Hematopoietic multipotent progenitor cell treated with erythropoietin and hydrocortisone succinate and interleukin-3 and kit ligand, for 15 days (in vitro differentiated cells): ENCODE measurements around the gene SULT1E1.
A peak's percentile ranks its signal among the peaks of the same experiment; 100 is the strongest.
"Not testable (repeated sequence)": the region's sequence is repeated elsewhere in the genome, so short reads cannot be mapped to it uniquely, and the experiment has no call there.

Experiments
- DNase-seq: peaks from one replicate; pipeline ENCODE4 v3.0.0-alpha.2; 2015; ENCODE audit warnings: low spot score

Gene SULT1E1

GRCh38 chr4:69843301-69843700 is 16.6 kb downstream of the SULT1E1 start:
- no peak for DNase-seq

GRCh38 chr4:69838977-69839376 is 21.0 kb downstream of the SULT1E1 start:
- DNase-seq = no peak

- no peak for DNase-seq
Observed at GRCh38 chr4:69836287-69836686, 23.7 kb downstream of the SULT1E1 start.

DNA sequence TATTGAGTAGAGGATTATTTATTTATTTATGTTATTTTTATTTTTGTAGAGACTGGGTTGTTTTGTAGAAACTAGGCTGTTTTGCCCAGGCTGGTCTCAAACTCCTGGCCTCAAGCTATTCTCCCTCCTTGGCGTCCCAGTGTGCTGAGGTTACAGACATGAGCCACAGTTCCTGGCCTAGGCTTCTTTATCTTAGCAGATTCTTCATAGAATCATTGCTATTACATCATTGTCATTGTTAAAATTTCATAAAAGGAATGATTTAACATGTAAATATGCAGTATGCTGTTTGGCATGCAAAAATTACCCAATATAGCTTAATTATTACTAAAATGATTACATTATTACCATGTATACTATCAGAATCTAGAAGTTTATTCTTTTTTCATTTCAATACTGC is 24.2 kb downstream of the SULT1E1 start:
- DNase-seq = no peak

- DNase-seq = no peak
Observed at GRCh38 chr4:69833251-69833650, 26.7 kb downstream of the SULT1E1 start.

DNA sequence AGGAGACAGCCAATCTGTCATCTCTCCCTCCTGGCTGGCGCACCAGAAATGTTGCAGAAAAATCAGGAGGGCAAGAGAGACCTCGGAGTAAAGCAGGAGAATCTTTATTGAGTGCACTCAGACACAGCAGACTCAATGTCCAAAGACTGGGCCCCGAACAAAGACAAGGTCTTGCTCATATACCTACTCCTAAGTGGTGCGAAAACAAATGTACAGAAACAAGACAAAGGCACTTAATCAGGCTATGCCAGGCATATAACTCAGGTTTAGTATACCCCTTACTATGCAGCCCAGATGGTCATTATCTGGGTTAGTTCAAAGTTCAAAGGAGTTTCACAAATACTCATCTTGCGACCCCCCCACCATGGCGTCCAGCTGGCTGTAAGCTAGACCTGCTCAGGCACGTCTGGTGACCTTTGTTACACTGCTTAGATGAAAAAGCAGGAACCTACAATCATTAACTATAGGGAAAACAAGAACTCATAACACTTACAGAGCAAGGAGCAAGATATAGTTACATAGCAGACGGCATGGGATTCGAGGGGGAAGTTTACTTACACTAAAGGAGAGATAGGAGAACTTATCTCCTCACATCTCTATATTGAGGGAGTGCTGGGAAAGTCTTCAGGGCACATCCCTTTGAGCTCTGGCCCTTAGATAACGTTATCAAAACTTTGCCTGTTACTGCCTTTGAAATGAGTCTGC is 27.5 kb downstream of the SULT1E1 start:
- DNase-seq = peak; percentile 8

GRCh38 chr4:69831646-69832325 is 28.2 kb downstream of the SULT1E1 start:
- no peak for DNase-seq

DNA sequence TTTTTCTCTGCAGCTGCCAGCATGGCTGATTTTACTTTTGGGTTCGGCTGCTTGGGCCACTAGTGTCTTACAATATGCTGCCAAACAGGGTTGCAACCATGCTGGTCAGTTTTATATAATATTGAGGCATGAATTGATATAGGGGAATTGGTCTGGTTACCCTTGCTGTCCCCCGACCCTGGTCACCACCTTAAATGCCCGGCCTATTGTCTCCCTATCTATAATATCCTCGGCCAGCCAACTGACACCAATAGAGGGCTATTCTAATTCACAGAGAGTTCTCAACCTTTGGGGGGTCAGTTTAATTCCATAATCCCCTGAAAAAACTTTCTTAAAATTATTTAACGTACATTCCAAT is 28.7 kb downstream of the SULT1E1 start:
- no peak for DNase-seq

- no peak for DNase-seq
Observed at GRCh38 chr4:69830560-69831269, 29.2 kb downstream of the SULT1E1 start.

DNA sequence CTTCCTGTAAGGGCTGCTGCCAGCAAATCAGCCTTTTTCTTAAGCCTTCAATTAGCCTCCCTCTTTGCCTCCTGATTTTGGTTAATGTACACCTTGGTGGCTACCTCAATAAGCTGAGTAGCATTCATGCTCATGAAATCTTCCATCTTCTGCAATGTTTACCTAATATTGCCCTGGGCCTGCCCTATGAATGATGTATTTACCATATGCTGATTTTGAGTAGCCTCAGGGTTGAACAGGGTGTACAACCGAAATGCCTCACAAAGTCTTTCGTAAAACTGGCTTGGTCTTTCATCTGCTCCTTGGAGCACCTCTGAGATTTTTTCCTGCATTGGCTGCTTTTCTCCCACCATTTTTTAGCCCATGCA is 29.8 kb downstream of the SULT1E1 start:
- no peak for DNase-seq

DNA sequence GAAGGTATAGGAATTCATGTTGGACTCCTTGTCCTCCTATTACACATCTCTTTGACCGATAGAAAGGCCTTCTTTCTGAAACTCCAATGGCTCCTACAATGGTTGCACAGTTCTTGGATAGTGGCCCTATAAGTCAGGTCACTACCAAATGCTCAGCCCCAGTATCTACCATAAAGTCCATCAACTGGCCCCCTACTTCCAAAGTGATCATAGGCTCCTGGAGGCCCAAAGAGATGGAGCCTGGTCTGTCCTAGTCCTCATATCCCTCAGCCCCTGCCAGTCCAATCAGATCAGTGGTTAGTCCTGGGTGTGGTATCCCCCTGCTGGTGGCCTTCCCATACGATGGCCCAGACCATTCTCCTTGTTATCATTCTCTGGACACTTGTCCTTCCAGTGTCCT is 30.3 kb downstream of the SULT1E1 start:
- DNase-seq = no peak

DNA sequence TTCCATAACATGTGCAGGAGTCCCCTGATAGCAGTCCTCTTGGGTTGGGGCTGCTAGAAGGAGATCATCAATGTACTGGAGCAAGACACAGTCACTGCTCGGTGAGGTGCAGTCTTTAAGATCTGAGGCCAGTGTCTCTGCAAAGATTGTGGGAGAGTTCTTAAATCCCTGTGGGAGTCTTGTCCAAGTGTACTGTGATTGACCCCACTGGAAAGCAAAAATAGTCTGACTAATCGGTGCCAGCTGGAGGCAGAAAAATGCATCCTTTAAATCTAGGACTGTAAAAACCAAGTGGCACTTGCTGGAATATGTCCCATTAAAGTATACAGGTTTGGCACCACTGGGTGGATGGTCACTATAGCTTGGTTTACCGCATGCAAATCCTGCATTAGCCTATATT is 31.1 kb downstream of the SULT1E1 start:
- DNase-seq = no peak

DNA sequence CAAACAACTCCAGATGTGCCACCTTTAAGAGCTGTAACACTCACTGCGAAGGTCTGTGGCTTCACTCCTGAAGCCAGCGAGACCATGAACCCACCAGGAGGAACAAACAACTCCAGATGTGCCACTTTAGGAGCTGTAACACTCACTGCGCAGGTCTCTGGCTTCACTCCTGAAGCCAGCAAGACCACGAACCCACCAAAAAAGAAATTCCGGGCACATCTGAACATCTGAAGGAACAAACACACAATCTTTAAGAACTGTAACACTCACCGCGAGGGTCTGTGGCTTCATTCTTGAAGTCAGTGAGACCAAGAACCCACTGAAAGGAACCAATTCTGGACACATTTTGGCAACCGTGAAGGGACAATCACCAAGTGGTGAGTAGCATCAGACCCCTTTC is 34.9 kb downstream of the SULT1E1 start:
- DNase-seq = not testable (repeated sequence)

DNA sequence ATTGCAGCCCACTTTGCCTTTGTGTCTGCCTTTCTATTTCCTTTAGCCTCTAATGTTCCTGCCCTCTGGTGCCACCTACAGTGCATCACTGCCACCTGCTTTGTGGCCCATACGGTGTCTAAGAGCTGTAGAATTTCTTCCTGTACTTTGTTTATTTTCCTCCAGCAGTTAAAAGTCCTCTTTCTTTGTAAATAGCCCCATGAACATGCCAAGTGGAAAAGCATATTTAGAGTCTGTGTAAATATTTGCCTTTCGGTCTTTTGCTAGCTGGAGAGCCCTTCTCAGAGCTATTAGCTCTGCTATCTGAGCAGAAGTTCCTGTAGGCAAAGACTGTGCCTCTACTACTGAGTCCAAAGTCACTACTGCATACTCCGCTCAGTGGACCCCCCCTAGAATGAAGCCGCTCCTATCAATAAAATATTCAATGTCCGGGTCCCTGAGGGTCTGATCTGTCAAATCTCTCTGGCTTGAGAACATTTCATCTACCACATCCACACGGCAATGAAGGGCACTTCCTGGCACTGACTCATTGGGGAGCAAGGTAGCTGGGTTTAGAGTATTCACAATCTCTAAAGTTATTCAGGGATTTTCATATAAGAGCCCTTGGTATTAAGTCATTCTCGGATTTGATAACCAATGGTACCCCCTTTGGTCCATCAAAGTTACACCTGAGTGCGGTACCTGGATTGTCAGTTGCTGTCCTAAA is 36.3 kb downstream of the SULT1E1 start:
- DNase-seq = no peak

DNA sequence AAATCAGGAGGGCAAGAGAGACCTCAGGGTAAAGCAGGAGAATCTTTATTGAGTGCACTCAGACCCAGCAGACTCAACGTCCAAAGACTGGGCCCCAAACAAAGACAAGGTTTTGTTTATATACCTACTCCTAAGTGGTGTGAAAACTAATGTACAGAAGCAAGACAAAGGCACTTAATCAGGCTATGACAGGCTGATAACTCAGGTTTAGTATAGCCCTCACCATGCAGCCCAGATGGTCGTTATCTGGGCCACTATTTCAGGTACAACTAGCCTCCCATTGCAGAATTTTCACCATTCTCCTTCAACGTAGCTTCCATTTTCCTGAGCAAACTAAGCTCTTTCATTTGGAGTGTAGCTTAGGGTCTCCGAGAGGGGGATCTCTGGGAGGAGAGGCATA is 36.9 kb downstream of the SULT1E1 start:
- DNase-seq = no peak

DNA sequence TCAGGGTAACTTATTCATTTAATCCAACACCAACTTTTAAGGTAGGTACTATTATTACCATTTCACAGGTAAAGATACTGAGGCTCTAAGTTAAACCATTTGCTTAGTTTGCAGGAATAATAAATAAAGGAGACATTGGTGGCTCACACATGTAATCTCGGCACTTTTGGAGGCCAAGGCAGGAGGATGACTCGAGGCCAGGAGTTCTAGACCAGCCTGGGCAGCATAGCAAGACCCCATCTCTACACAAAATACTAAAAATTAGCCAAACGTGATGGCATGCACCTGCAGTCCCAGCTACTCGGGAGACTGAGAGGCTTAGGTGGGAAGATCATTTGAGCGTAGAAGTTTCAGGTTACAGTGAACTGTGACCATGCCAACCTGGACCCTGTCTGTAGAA is 37.7 kb downstream of the SULT1E1 start:
- DNase-seq = no peak

GRCh38 chr4:69818060-69818639 is 41.8 kb downstream of the SULT1E1 start:
- DNase-seq = no peak

- no peak for DNase-seq
Observed at GRCh38 chr4:69816236-69816635, 43.7 kb downstream of the SULT1E1 start.

- DNase-seq = no peak
Observed at GRCh38 chr4:69813628-69814027, 46.3 kb downstream of the SULT1E1 start.

GRCh38 chr4:69811166-69811565 is 48.8 kb downstream of the SULT1E1 start:
- DNase-seq = no peak

- no peak for DNase-seq
Observed at GRCh38 chr4:69800599-69800998, 59.3 kb downstream of the SULT1E1 start.

DNA sequence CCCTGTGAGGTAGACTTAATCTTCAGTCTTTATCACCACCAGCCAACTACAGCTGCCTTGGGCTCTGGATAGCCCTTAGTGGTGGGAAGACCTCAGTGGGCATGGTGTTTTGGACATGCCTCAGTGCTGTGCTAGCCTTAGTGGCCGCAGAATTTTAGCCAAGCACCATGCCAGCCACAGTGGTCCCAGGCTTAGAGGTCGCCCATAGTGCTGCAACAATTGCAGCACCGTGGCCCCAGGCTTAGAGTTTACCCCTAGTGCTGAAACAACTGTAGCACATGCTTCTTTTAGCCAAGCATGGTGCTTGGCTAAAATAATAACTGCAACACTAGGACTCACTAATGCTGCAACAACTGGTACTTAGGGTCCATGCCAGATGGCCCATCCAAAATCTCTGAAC is 60.6 kb downstream of the SULT1E1 start:
- no peak for DNase-seq
